NCI-H748 (cell line): ENCODE data around the gene C2orf69.

Source experiments
- DNase-seq: peaks from one replicate; lab custom pipeline; 2025; ENCODE audit not compliant: unreplicated experiment; lab: John Stamatoyannopoulos, UW

The C2orf69 gene, protein sequence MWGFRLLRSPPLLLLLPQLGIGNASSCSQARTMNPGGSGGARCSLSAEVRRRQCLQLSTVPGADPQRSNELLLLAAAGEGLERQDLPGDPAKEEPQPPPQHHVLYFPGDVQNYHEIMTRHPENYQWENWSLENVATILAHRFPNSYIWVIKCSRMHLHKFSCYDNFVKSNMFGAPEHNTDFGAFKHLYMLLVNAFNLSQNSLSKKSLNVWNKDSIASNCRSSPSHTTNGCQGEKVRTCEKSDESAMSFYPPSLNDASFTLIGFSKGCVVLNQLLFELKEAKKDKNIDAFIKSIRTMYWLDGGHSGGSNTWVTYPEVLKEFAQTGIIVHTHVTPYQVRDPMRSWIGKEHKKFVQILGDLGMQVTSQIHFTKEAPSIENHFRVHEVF

DNA sequence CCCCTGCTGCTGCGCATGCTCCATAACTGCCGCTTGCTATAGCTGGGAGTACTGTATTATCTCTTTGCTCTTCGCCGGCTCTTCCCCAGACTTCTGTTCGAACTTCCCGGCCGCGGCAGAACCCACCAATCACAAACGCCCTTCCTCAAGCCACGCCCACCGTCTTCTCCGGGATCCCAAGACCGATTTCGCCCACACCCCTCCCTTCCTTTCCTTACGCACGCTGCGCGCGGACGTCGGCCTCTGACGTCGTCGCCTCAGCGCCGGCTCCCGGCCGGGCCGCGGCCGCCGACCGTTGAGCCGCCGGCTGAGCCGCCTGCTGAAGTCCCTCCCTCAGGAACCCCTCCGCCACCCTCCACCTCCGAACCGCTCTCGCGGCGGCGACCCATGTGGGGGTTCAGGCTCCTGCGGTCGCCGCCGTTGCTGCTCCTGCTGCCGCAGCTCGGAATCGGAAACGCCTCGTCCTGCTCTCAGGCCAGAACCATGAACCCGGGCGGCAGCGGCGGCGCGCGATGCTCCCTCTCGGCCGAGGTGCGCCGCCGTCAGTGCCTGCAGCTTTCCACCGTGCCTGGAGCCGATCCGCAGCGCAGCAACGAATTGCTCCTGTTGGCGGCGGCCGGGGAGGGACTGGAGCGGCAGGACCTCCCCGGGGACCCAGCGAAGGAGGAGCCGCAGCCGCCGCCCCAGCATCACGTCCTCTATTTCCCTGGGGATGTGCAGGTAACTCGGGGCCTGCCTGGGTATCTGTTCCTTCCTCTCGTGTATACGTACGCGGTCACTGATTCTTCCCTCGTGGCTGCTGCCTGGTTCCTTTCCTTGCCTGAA lies at the start of gene C2orf69:
C2orf69 (plus strand) TSS at position 242 of the 825 bp plus-strand sequence; CDS start at position 388, 146 bp downstream.
- DNase-seq, result peak; percentile 99

DNA sequence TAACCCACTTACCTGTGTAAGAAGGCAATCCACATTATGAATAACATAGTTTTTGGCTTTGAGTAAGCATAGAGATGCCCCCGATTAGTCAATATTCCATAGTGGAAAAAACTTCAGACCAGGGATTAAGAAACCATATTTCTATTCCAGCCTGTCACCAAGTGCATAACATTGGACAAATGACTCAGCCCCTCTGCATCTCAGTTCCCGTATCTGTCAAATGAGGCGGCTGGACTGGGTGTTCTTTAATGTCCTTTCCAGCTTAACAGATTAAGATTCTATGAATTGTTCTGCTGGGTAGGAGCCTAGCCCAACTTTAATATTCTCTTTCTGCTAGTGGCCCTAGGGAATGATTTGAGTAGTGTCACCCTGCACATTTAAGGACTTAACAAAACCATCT lies 48.3 kb upstream of the C2orf69 start:
- no peak for DNase-seq

DNA sequence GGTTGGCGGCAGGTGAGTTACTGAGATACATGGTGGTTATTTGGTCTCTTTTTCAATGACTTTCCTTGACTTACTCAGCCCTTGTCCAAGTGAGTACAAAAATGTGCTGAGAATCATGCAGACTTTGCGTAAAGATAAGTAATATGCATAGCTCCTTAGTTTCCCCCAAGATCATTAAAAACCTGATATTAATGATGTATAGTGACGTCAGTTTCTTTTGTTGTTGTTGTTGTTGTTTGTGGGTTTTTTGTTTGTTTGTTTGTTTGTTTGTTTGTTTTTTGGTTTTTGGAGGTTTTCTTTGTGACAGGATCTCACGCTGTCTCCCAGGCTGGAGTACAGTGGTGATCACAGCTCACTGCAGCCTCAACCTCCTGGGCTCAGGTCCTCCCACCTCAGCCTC lies 45.2 kb upstream of the C2orf69 start:
- no peak for DNase-seq

DNA sequence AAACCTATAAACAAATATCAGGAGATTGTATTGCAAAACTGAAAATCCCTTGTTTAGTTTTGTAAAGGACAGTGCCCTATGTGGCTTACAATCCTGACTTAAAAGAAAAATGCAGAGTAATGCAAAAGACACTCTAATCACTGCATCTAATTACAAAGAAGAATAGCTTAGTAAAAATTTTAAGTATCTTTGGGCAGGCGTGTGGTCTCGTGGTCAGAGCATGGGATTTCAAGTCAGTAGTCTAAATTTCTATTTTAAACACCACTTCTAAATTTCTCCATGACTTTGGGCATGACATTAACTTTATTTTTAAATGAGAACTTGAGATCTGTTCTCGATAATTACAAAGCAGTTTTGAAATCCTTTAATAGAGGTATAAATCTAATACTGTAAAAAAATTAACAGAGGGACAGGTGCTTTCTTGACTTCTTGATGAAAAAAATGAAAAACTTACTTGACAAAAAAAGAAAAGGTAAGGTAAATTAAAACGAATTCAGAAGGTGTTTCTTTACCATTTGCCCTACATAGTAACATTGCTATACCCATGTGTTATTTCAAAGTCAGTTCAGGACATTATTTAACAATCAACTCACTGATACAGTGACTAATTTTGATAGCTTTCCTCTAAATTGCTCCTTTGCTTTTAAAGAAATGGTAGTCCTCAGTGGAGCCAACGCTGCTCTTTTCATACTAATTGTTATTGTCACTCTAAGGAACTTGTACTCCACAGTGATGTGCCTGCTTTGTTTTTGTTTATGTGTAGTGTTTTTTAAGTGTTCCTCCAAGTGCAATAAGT lies 42.5 kb upstream of the C2orf69 start:
- no peak for DNase-seq

DNA sequence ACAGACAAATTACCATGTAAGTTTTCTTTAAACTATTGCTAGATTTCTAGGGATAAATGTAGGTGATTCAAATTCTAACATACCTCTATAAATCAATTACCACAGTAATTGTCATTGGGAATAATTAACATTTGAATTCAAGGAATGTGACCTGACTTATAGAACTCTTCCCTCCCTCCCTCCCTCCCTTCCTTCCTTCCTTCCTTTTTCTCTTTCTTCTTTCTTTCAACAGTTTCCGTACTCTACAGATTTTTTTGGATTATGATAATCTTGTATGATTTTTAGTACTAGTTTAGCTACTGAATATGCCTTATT lies 41.9 kb upstream of the C2orf69 start:
- DNase-seq, result no peak

DNA sequence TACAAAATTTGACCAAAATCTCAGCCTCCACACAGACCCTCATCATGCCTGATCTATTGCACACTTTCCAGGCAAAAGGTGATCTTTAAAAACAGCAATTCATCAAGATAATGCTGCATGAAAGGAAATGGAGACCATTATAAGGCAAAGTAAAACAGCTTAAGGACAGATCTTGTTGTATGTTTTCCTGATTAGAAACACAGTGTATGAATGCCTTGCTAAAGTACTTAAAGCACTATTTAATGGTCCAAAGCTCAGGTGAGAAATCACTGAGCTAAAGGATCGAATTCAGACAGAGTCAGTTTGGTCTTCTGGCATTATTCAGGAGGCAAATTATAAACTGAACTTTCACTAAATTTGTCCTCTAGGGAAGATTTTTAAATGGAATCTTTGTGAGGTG lies 41.4 kb upstream of the C2orf69 start:
- no peak for DNase-seq

DNA sequence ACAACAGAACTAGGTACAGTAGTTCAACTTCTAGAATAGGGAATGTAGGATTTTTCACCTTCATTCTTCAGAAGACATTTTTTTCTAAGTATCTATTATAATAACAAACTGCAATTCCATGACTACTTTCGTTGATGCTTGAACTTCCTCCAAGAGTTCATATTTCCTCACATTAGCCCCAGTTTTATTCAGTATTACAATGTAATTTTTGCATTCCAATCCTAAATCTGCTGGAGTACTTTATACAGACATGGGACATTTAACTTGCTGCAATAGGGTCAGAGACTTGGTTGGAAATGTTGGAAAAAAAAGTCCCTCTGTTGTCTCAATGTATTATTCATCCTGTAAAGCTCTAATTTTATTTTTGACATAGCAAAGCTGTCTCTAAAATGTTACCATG lies 40.5 kb upstream of the C2orf69 start:
- no peak for DNase-seq

DNA sequence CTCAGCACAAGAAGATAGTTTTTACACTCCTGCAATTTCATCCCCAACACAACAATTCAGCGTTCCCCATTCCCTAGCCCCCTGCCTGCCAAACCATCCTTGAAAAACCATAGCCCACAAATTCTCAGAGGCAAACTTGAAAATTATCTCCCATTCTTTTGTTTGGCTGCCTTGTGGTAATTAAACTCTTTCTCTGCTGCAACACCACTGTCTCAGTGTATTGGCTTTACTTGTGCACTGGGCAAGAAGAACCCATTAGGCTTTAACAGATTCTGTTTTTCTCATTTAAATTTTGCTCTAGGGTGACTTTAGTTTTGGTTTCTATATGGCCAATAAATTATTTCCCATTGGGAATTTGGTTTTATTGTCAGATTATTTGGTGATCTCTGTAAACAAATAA lies 36.9 kb upstream of the C2orf69 start:
- DNase-seq, result no peak

DNA sequence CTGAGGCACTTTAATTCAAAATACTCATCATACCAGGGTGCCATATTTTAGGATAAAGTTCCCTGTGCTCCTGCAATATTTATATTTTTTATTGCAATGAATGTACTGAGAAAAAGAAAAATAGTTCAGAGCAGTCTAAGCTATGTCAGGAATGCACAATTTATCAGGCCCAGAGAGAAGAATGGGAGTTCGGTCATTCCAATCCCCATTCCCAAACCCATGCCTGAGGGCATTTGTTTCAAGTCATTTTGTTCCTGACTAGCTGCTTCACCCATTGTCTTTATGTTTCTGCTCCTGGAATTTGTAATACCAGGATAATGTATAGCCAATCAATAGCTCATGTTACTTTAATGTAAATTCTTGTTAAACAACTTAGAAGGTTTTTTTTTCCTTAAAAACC lies 35.7 kb upstream of the C2orf69 start:
- DNase-seq, result no peak

DNA sequence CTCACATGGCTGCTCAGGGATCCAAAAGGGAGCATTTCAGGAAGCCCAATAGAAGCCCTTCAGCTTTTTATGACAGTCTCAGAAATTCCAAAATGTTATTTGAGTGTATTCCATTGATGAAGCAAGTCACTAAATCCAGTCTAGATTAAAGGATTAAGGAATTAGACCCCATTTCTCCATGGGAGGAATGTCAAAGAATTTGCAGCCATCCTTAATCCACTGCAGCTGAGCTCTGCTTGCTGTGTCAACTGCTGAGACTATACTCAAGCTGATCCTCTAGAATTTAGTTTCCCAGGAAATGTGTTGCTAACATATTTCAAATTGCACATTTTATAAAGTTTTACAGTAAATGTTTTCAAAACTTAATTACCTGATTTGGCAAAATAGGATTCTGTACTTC lies 28.4 kb upstream of the C2orf69 start:
- DNase-seq, result no peak

DNA sequence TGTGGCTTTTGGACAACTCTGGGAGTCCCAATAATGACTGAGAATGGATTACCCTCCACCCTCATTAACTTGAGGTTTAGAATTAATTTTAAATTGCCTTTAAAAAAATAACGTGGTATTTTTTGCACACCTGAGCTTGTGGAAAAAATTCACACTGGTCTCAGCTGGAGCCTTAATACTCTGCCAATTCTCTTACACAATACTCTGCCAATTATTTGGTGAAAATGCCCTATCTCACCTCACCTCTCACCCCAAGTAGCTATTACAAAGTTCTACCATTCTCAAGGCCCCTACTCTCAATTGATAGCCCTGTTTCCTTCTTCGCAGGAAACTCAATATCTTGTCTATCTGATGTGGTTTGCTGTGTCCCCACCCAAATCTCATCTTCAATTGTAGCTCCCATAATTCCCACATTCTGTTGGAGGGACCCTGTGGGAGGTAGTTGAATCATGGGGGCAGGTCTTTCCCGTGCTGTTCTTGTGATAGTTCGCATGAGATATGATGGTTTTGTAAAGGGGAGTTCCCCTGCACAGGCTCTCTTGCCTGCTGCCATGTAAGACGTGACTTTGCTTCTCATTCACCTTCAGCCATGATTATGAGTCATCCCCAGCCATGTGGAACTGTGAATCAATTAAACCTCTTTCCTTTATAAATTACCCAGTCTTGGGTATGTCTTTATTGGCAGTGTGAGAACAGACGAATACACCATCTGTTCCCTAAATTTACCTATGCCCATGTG lies 27.4 kb upstream of the C2orf69 start:
- DNase-seq, result no peak

DNA sequence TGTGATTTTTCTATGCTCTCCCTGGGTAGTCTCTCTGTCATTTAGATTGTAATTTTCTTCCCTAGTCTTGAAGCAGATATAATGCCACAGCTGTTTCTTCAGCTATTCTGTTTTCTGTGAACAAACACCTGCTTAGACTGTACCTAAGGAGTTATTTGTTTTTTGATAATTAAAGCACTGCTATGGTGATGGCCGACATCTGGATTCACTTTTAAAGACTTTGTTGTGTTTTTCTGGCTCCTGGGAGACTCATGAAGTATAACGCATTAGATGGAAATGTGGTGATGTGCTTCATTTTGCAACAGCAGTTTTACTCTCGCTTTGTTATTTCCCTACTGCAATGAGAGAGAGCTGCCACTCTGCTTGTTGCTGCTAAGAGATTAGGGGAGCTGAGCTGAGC lies 15.7 kb upstream of the C2orf69 start:
- no peak for DNase-seq

DNA sequence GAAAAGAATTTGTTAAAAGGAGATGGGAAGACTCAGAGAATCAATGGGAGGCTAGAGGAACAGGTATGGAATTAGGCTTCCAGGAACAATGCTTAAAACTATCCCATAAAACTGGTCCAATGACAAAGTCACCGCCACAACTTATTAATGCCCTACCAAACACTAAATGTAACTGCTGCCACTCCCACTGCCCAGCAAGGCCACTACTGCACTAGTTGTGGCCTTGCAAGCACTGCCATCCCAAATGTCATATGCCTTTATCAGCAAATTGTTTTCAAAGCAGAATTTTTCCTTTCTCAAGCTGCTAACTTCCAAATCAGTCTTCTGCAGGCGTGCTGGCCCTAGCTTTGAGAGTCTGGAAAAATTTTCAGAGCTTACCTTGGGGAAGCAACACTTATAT lies 14.5 kb upstream of the C2orf69 start:
- DNase-seq, result no peak

DNA sequence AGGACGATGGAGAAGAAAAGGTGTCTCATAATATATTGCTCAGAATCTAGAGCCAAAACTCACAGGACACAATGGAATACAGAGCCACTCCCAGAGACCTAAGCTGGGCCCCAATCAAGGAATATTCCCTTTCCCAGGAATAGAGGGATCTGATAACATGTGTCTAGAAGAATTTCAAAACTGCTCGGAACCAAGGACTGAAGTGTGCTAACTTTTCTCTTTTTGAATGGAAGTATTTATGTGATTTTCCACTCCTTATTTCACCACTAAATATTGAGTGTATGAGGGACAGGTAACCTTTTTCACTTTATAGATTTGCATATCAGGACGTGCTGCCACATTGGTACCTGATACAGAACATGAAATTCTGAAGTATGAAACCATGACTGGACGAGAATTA lies 9.2 kb upstream of the C2orf69 start:
- no peak for DNase-seq

DNA sequence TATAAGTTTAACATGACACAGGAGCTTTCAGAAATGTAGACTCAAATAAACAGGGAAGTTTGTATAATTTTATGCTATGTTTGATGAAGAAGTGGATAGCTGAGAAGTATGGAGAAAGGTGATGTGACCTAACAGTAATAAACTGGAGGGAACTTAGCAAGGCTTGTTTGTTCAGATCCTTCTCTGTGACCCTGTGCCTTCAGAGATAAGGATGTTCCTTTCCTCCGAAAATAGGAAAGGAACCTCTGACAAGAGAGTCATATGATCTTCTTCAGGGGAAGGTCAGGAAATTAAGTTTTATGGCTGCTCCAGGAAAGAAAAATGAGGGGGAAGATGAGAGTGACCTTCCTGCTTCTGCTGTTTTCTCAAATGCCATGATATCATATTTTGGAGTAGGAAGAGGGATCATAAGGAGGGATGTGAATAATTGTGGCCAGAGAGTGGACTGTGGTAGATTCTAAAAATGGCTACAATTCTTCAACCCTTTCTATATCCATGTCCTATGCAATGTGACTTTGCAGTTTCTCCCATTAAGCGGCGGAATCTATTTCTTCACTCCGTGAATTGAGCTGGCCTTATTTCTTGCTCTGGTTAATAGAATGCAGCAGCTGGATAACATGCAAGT lies 8.5 kb upstream of the C2orf69 start:
- DNase-seq, result no peak

DNA sequence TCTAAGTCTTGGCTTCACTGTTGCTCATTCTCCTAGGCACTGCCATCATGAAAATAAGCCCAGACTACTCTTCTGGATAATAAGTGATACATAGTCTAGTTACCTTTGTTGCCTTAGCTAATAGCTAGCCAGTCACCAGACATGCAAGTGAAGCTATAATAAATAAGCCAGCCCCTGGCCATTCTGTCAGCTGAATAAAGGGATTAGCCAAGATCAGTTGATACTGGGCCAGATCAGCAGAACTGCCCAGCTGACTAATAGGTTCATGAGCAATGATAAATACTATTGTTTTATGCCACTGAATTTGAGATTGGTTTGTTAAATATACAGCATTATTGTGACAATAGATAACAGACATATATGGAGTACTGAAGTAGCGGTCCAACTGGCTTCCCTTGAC lies 8.0 kb upstream of the C2orf69 start:
- no peak for DNase-seq

DNA sequence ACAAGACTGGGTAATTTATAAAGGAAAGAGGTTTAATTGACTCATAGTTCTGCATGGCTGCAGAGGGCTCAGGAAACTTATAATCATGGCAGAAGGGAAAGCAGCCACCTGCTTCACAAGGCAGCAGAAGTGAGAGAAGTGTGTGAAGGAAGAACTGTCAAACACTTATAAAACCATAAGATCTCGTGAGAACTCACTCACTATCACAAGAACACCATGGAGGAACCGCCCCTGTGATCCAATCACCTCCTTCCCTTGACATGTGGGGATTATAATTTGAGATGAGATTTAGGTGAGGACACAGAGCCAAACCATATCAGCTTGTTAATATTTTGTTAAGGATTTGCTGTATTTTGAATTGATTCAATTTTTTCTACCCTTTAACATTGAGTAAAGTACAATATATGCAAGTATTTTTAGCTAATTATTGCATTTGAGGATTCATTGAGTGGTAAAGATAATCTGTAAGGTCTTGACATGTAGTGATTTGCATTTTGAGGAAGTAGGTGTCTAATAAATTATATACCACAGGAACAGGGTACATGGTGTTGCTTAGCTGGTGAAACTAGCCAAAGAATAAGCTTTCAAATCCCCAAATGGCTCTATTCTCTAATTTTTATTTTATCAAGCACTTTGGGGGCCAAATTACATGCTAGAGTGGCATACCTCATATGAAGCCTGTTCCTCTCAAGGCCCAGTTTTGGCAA lies 3.9 kb upstream of the C2orf69 start:
- no peak for DNase-seq

DNA sequence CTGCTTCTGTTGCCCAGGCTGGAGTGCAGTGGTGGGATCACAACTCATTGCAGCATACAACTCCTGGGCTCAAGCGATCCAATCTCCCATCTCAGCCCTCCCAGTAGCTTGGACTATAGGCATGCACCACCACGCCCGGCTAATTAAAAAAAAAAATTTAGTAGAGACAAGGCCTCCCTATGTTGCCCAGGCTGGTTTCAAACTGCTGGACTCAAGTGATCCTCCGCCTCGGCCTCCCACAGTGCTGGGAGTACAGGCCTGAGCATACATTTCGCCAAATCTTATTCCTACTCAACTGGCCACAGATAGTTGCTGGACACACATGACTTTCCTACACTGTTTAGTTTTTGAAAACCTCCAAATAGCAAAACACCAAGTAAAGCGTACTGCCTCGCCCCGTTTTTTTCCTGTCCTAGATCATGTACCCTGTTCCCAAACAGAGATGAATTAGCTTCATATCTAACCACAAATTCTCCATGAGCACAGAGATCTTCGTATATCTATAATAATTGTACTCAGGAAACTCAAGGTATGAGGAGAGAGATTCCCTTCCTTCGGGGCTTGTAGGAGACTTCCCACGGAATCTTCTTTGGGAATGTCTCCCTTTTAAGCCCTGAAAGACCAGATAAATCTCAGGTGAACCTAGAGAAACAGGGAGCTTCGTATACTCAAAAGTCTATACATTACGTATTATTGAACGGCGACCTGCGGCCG lies 598 bp upstream of the C2orf69 start:
- DNase-seq, result no peak

DNA sequence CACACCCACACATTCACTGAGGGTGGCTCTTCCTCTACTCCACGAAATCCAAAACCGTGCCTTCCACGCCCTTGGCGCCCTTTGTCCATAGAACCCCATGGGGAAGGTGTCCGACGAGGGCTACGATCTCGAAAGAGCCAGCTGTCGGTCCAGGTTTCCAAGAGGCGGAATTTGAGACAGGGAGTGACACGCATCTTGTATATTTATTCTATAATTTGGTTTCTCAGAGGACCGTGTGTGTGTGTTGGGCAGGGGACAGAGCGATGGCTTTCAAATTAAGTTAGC lies 726 bp downstream of the C2orf69 start:
- DNase-seq, result no peak
